B cell (primary cell): ENCODE results near the gene UBXN10. TPM values are rescaled to one million over a fixed set of nuclear protein-coding genes. Genes with fewer than 3 reads are reported as not detected.

ENCODE experiments used
- ATAC-seq: fragments of 200-7000 bp; cut with Tn5 transposase; one replicate; pipeline ENCODE4 v1.10.0; 2021; ENCODE audit warnings: low read depth, mild to moderate bottlenecking, moderate number of reproducible peaks, moderate library complexity
- CTCF ChIA-PET: fragments of 350-600 bp; sonication (Branson Sonifier 250); formaldehyde crosslinking; loops from one replicate; lab custom pipeline; 2021; ENCODE audit warnings: antibody characterized with exemption, inconsistent platforms; lab: Charles Lee
- POLR2A ChIA-PET: fragments of 350-600 bp; sonication (Branson Sonifier 250); formaldehyde crosslinking; loops from one replicate; lab custom pipeline; 2021; ENCODE audit warnings: antibody characterized with exemption; lab: Charles Lee
- DNase-seq: peaks from one replicate; pipeline ENCODE4 v3.0.0; 2013
- H2AFZ ChIP-seq: 2 replicates; pipeline ENCODE4 v1.6.1; 2012; ENCODE audit warnings: mild to moderate bottlenecking, low read depth, low read length; ENCODE audit not compliant: insufficient read depth, poor library complexity, severe bottlenecking
- H3K27ac ChIP-seq, 2 donors: 1 replicate in 1 of 2; 2 replicates in 1 of 2; pipeline ENCODE4 v1.5.1; 2012 to 2013; ENCODE audit warnings: low read length in 2 of 2, mild to moderate bottlenecking in 2 of 2, moderate library complexity in 1 of 2
- H3K27me3 ChIP-seq, 4 experiments: fragments of 200-600 bp in 1 of 4; sonication (generic) in 1 of 4; replicated peaks in 1 of 4; 1 replicate in 2 of 4; 2 replicates in 2 of 4; pipeline versions ENCODE4 v1.6.1 to v1.7.0; 2013 to 2016; ENCODE audit warnings: low read length in 3 of 4, mild to moderate bottlenecking in 2 of 4, mixed read lengths in 1 of 4, moderate library complexity in 1 of 4; ENCODE audit not compliant: insufficient read depth in 4 of 4, control insufficient read depth in 3 of 4; ENCODE audit errors: control extremely low read depth in 1 of 4
- H3K36me3 ChIP-seq, 2 experiments: replicated peaks in 1 of 2; 1 replicate in 1 of 2; 2 replicates in 1 of 2; pipeline versions ENCODE4 v1.6.1 to v1.7.1; 2013; ENCODE audit warnings: low read length in 1 of 2; ENCODE audit not compliant: insufficient read depth in 2 of 2, control insufficient read depth in 1 of 2; ENCODE audit errors: control extremely low read depth in 1 of 2, extremely low read depth in 1 of 2
- H3K4me1 ChIP-seq, 2 donors: fragments of 200-600 bp in 1 of 2; sonication (generic) in 1 of 2; 1 replicate in 1 of 2; 2 replicates in 1 of 2; pipeline versions ENCODE4 v1.5.1 to v1.6.1; 2013 to 2017; ENCODE audit warnings: low read length in 2 of 2; ENCODE audit not compliant: control insufficient read depth in 2 of 2, insufficient read depth in 2 of 2
- H3K4me2 ChIP-seq: replicated peaks from 2 replicates; pipeline ENCODE3; 2012; ENCODE audit warnings: mild to moderate bottlenecking, low read depth, low read length; ENCODE audit not compliant: poor library complexity, severe bottlenecking
- H3K4me3 ChIP-seq, 5 experiments: fragments of 200-600 bp in 1 of 5; sonication (generic) in 1 of 5; 1 replicate in 3 of 5; 2 replicates in 2 of 5; pipeline versions ENCODE4 v1.5.1 to v1.7.0; 2011 to 2016; ENCODE audit warnings: low read length in 4 of 5, mild to moderate bottlenecking in 4 of 5, low read depth in 2 of 5, control low read depth in 1 of 5, moderate library complexity in 1 of 5; ENCODE audit not compliant: insufficient read depth in 1 of 5; ENCODE audit errors: control extremely low read depth in 1 of 5, extremely low read depth in 1 of 5
- H3K79me2 ChIP-seq: fragments of 200-600 bp; sonication (generic); one replicate; pipeline ENCODE4 v1.6.0; 2016; ENCODE audit warnings: low read length; ENCODE audit not compliant: control insufficient read depth, insufficient read depth
- H3K9ac ChIP-seq: fragments of 200-600 bp; sonication (generic); 2 replicates; pipeline ENCODE4 v1.6.1; 2017; ENCODE audit warnings: mild to moderate bottlenecking, low read length, moderate library complexity
- H3K9me3 ChIP-seq, 3 donors: one replicate each; pipeline versions ENCODE4 v1.6.1 to v1.7.1; 2013; ENCODE audit warnings: low read length in 2 of 3; ENCODE audit not compliant: control insufficient read depth in 2 of 3, insufficient read depth in 1 of 3; ENCODE audit errors: control extremely low read depth in 1 of 3
- H4K20me1 ChIP-seq: 2 replicates; pipeline ENCODE4 v1.6.0; 2012; ENCODE audit warnings: mild to moderate bottlenecking, low read length; ENCODE audit not compliant: insufficient read depth, control insufficient read depth, poor library complexity, severe bottlenecking
- H3K27ac Mint-ChIP-seq: one replicate; pipeline ENCODE4 v1.8.0; 2021; ENCODE audit warnings: mixed read lengths
- H3K27me3 Mint-ChIP-seq: one replicate; pipeline ENCODE4 v1.8.0; 2021; ENCODE audit warnings: mixed read lengths
- H3K4me1 Mint-ChIP-seq: one replicate; pipeline ENCODE4 v1.8.0; 2021; ENCODE audit warnings: mixed read lengths
- H3K4me3 Mint-ChIP-seq: one replicate; pipeline ENCODE4 v1.8.0; 2021; ENCODE audit warnings: mixed read lengths
- H3K9me3 Mint-ChIP-seq: one replicate; pipeline ENCODE4 v1.8.0; 2022; ENCODE audit warnings: mixed read lengths; ENCODE audit not compliant: insufficient read depth
- CTCF ChIP-seq: fragments of 200-600 bp; IDR thresholded peaks from one replicate; pipeline ENCODE4 v1.8.0; 2022; ENCODE audit warnings: antibody characterized with exemption, mild to moderate bottlenecking
- EZH2 ChIP-seq: IDR thresholded peaks from 2 replicates; pipeline ENCODE4 v1.6.1; 2012; ENCODE audit warnings: borderline replicate concordance, low read depth, mild to moderate bottlenecking, moderate library complexity, low read length; ENCODE audit not compliant: insufficient read depth, poor library complexity, severe bottlenecking
- WGBS: methylation state at CpG from one replicate; pipeline ENCODE4 v1.1.5; 2013; ENCODE audit warnings: missing lambda C conversion rate; ENCODE audit not compliant: insufficient coverage; 5-methylcytosine and 5-hydroxymethylcytosine counted together
- intact Hi-C: fragments of 100-400 bp; cut with micrococcal nuclease; formaldehyde crosslinking; loops from one replicate; pipeline ENCODE4 v1.10.0; 2022
- polyA plus RNA-seq: library from polyadenylated mRNA; depleted of rRNA; stranded (reverse); fragments of >200 nt; gene quantifications from 2 replicates; pipeline ENCODE4 v1.2.3, GENCODE V29; 2012
- total RNA-seq, 2 donors: library from RNA; stranded (reverse); fragments of 120-200 nt in 1 of 2; gene quantifications; 1 replicate in 1 of 2; 2 replicates in 1 of 2; pipeline versions ENCODE4 v1.2.3 to v1.2.4, GENCODE V29; 2013 to 2022

Gene UBXN10
- total and polyA plus RNA-seq, 2 donors (not counting 1 experiment from before 2014, with no cell fraction given): 0.07 to 0.25 TPM

GRCh38 chr1:20148571-20149500 lies 37.1 kb upstream of the UBXN10 start:
- no peaks in the 10 kb centered on the region for H3K36me3 ChIP-seq
- no peaks in the 10 kb centered on the region for H3K9me3 ChIP-seq
- no peak overlapping the region for H3K4me2 ChIP-seq
- ATAC-seq (no peak), DNase-seq (no peak)
- WGBS: 91% methylated on average over 12 of the region's 13 CpGs
- ChIA-PET CTCF (interaction anchor here (2.4 kb wide), 1 partner anchor 174 kb away, joined by 10 read pairs; no protein-coding TSS in a partner anchor), POLR2A (no interaction called here)
- TF ChIP-seq EZH2: no peak
- TF ChIP-seq CTCF: no peak
- H4K20me1 ChIP-seq: no peaks in the 10 kb centered on the region
- H3K27me3 Mint-ChIP-seq: no peaks in the 10 kb centered on the region
- intact Hi-C loops: no loop called here
- H3K27ac ChIP-seq: no peak overlapping the region
- H2AFZ ChIP-seq: no peak overlapping the region
- H3K4me1 Mint-ChIP-seq: peaks cover 9% of the 10 kb centered on the region
- no peak overlapping the region for H3K27ac Mint-ChIP-seq
- no peaks in the 10 kb centered on the region for H3K79me2 ChIP-seq
- no peak overlapping the region for H3K9ac ChIP-seq
- no peaks in the 10 kb centered on the region for H3K27me3 ChIP-seq
- H3K4me3 ChIP-seq: no peak overlapping the region
- no peaks in the 10 kb centered on the region for H3K9me3 Mint-ChIP-seq
- no peak overlapping the region for H3K4me3 Mint-ChIP-seq
- peaks cover 5 to 10% of the 10 kb centered on the region in 2 donors for H3K4me1 ChIP-seq
